Smooth muscle cell (in vitro differentiated cells): Measurements from ENCODE around the gene CAPN7. TPM values are rescaled to one million over a fixed set of nuclear protein-coding genes. Genes with fewer than 3 reads are reported as not detected.

Source experiments
- DNase-seq: peaks from one replicate; lab custom pipeline; 2025; ENCODE audit not compliant: unreplicated experiment; lab: John Stamatoyannopoulos, UW
- H2AFZ ChIP-seq: fragments of 200-600 bp; sonication (generic); 2 replicates; pipeline ENCODE4 v1.6.0; 2016; ENCODE audit warnings: antibody characterized with exemption, low read depth, mild to moderate bottlenecking
- H3F3A ChIP-seq: fragments of 200-600 bp; sonication (generic); 2 replicates; pipeline ENCODE4 v1.6.0; 2017; ENCODE audit warnings: antibody characterized with exemption, low read depth
- H3K27ac ChIP-seq: fragments of 200-600 bp; sonication (generic); 2 replicates; pipeline ENCODE4 v1.5.1; 2016; ENCODE audit warnings: low read depth, mild to moderate bottlenecking
- H3K27me3 ChIP-seq: fragments of 200-600 bp; sonication (generic); 2 replicates; pipeline ENCODE4 v1.6.1; 2016; ENCODE audit warnings: low read depth, mild to moderate bottlenecking
- H3K36me3 ChIP-seq: fragments of 200-600 bp; sonication (generic); 2 replicates; pipeline ENCODE4 v1.5.1; 2016; ENCODE audit warnings: low read depth
- H3K4me1 ChIP-seq: fragments of 200-600 bp; sonication (generic); 2 replicates; pipeline ENCODE4 v1.5.1; 2016; ENCODE audit warnings: low read depth
- H3K4me2 ChIP-seq: fragments of 200-600 bp; sonication (generic); 2 replicates; pipeline ENCODE4 v1.6.0; 2016; ENCODE audit warnings: mild to moderate bottlenecking
- H3K4me3 ChIP-seq: fragments of 200-600 bp; sonication (generic); 2 replicates; pipeline ENCODE4 v1.5.1; 2016; ENCODE audit warnings: mild to moderate bottlenecking
- H3K79me2 ChIP-seq: fragments of 200-600 bp; sonication (generic); 2 replicates; pipeline ENCODE4 v1.6.0; 2016; ENCODE audit warnings: low read depth, mild to moderate bottlenecking
- H3K9ac ChIP-seq: fragments of 200-600 bp; sonication (generic); 2 replicates; pipeline ENCODE4 v1.6.0; 2016; ENCODE audit warnings: low read depth
- H3K9me3 ChIP-seq: fragments of 200-600 bp; sonication (generic); replicated peaks from 2 replicates; pipeline ENCODE4 v1.5.1; 2016; ENCODE audit warnings: low read depth
- H4K20me1 ChIP-seq: fragments of 200-600 bp; sonication (generic); 2 replicates; pipeline ENCODE4 v1.6.0; 2016; ENCODE audit warnings: low read depth
- WGBS: methylation state at CpG from one replicate; pipeline ENCODE4 v1.1.7; 2016; ENCODE audit warnings: low lambda C conversion rate; 5-methylcytosine and 5-hydroxymethylcytosine counted together
- polyA plus RNA-seq: library from polyadenylated mRNA; unstranded; fragments of >200 nt; fragmentation: Nextera tagmentation; extraction: Ambion mirVana; gene quantifications from 2 replicates; pipeline ENCODE4 v1.2.1, GENCODE V29; 2016
- total RNA-seq: library from RNA; depleted of rRNA; stranded (reverse); fragments of >200 nt; gene quantifications from 2 replicates; pipeline ENCODE4 v1.2.3, GENCODE V29; 2014
- TF ChIP-seq, protein P1 (sequence below): fragments of 200-600 bp; sonication (generic); IDR thresholded peaks from 2 replicates; pipeline ENCODE4 v1.5.1; 2017; ENCODE audit warnings: borderline replicate concordance, mild to moderate bottlenecking, antibody characterized with exemption; ENCODE audit not compliant: insufficient read depth, poor library complexity, severe bottlenecking

CAPN7 gene
- total and polyA plus RNA-seq, 2 experiments from 2014 or later: 20.5 to 38.7 TPM

DNA sequence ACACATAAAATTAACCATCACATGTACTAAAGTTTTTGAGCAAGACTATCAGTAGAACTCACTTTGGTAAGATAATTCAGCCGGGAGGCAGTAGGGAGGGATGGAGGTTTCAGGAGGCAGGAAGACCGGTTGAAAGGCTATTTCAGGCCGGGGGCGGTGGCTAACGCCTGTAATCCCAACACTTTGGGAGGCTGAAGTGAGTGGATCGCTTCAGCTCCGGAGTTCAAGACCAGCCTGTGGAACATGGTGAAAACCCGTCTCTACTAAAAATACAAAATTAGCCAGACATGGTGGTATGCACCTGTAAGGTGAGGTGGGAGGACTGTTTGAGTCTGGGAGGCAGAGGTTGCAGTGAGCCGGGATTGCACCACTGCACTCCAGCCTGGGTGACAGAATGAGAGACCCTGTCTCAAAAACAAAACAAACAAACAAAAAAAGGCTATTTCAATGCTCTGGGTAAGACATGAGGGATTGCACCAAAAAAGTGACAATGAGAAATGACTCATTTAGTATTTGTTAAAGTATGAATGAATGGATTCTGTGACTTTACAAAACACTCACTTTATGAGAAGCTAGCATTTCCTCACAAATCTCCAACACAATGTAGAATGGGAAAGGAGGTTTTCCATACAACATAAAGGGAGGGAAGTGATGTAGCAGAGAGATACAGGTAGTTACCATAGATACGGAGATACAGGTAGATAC, 82.4 kb downstream of the CAPN7 start:
- H3K4me2 ChIP-seq: peak overlapping the region; percentile 32
- peaks cover 27% of the 10 kb centered on the region for H3K79me2 ChIP-seq
- no peaks in the 10 kb centered on the region for H3K27me3 ChIP-seq
- H3K4me1 ChIP-seq: no peaks in the 10 kb centered on the region
- WGBS: 92% methylated on average over 10 of the region's 10 CpGs
- peak overlapping the region; percentile 69 for H3K27ac ChIP-seq
- peaks cover 8% of the 10 kb centered on the region for H3F3A ChIP-seq
- TF ChIP-seq, protein P1, sequence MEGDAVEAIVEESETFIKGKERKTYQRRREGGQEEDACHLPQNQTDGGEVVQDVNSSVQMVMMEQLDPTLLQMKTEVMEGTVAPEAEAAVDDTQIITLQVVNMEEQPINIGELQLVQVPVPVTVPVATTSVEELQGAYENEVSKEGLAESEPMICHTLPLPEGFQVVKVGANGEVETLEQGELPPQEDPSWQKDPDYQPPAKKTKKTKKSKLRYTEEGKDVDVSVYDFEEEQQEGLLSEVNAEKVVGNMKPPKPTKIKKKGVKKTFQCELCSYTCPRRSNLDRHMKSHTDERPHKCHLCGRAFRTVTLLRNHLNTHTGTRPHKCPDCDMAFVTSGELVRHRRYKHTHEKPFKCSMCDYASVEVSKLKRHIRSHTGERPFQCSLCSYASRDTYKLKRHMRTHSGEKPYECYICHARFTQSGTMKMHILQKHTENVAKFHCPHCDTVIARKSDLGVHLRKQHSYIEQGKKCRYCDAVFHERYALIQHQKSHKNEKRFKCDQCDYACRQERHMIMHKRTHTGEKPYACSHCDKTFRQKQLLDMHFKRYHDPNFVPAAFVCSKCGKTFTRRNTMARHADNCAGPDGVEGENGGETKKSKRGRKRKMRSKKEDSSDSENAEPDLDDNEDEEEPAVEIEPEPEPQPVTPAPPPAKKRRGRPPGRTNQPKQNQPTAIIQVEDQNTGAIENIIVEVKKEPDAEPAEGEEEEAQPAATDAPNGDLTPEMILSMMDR: no peak
- H4K20me1 ChIP-seq: no peaks in the 10 kb centered on the region
- H2AFZ ChIP-seq: no peak overlapping the region
- no peaks in the 10 kb centered on the region for H3K9me3 ChIP-seq
- no peak for DNase-seq
- no peak overlapping the region for H3K9ac ChIP-seq
- H3K36me3 ChIP-seq: no peaks in the 10 kb centered on the region
- no peak overlapping the region for H3K4me3 ChIP-seq

DNA sequence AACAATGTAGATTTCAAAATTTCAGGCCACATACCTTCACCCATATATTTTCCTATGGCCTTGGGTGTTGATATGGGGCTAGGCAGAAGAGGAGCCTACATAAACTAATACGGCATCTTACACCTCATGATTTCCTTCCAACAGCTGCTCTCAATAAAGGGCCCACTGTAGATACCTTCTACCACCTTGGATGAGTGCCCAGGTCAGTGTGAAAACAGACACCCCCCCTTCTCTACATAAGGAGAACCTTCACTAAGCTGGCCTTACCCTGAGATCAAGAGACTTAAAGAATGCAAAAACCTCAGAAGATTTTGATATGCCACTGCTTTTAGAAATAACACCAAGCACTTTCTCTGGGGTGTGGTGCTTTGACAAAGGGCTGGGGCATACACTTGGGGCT, 83.6 kb downstream of the CAPN7 start:
- WGBS: 100% methylated on average over 1 of the region's 1 CpG
- Histone ChIP-seq H3K9me3 (no peaks in the 10 kb centered on the region), H3K4me2 (no peak overlapping the region), H2AFZ (no peak overlapping the region), H3K4me1 (no peaks in the 10 kb centered on the region), H3K4me3 (no peak overlapping the region), H3K79me2 (peaks cover 23% of the 10 kb centered on the region), H3K27ac (no peak overlapping the region), H3K9ac (no peak overlapping the region), H4K20me1 (no peaks in the 10 kb centered on the region), H3K27me3 (no peaks in the 10 kb centered on the region), H3K36me3 (no peaks in the 10 kb centered on the region), H3F3A (peaks cover 8% of the 10 kb centered on the region)
- TF ChIP-seq, protein P1: no peak
- DNase-seq: no peak

DNA sequence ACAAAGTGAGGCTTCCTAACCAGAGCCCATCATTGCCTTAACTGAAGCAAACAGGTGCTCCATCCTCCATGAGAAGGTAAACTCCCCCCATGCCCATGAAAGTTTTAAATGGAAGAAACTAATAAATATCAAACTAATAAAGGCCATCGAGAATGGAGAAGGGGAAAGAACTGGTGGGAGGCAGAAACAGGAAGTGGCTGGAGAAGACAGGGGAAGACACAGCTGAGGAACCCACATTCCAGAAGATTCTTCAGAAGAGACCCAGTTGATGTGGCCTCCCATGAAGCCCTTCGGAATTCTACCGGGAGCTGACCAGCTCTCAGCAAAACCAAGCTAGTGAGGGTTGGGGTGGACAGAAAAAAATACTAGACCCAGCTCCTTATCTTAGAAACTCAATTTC, 84.7 kb downstream of the CAPN7 start:
- no peak for DNase-seq
- Histone ChIP-seq H3K9me3 (no peaks in the 10 kb centered on the region), H3K79me2 (peaks cover 21% of the 10 kb centered on the region), H3K4me2 (no peak overlapping the region), H3K4me3 (no peak overlapping the region), H3K9ac (no peak overlapping the region), H4K20me1 (no peaks in the 10 kb centered on the region), H3K27me3 (no peaks in the 10 kb centered on the region), H3F3A (peaks cover 8% of the 10 kb centered on the region), H3K36me3 (no peaks in the 10 kb centered on the region), H2AFZ (no peak overlapping the region), H3K4me1 (no peaks in the 10 kb centered on the region), H3K27ac (no peak overlapping the region)
- TF ChIP-seq, protein P1: no peak
- 93% methylated on average over 3 of the region's 3 CpGs for WGBS
